K562 (cell line): ENCODE measurements around the gene NFIC. TPM values are rescaled to one million over a fixed set of nuclear protein-coding genes. Genes with fewer than 3 reads are reported as not detected.

ENCODE experiments used
- ATAC-seq: fragments of 200-7000 bp; cut with Tn5 transposase; 3 replicates; pipeline ENCODE4 v1.9.1; 2020; ENCODE audit warnings: moderate library complexity
- BruUV-seq: library from RNA; stranded (reverse); fragments of 400-500 nt; replicated peaks from 2 replicates; lab custom pipeline; 2021; lab: Mats Ljungman, UMichigan
- CTCF ChIA-PET: fragments of 300-600 bp; formaldehyde crosslinking; extraction: SDS; loops from one replicate; lab custom pipeline; 2021; ENCODE audit warnings: low intra/inter-chr PET ratio; lab: Yijun Ruan, JAX
- POLR2A ChIA-PET: fragments of 300-600, 350-650 bp; sonication (Branson Sonifier 250); formaldehyde crosslinking; extraction: SDS; loops from one replicate; lab custom pipeline; 2021; ENCODE audit warnings: antibody characterized with exemption, inconsistent platforms; lab: Yijun Ruan, JAX
- DNase-seq, 4 experiments: peaks; one replicate each; pipeline versions ENCODE4 v3.0.0 to v3.0.0-alpha.2; 2011 to 2018; ENCODE audit warnings: low spot score in 3 of 4, mixed read lengths in 3 of 4; ENCODE audit errors: extremely low read depth in 1 of 4
- FAIRE-seq: peaks from 2 replicates; lab custom pipeline; 2011; peaks lifted over from hg19 to GRCh38; lab: Jason Lieb, UNC
- H2AFZ ChIP-seq: 2 replicates; pipeline ENCODE4 v1.6.0; 2011; ENCODE audit warnings: low read depth, low read length, control low read depth, inconsistent platforms
- H3K27ac ChIP-seq: fragments of 200-600 bp; 3 replicates; pipeline ENCODE4 v1.8.0; 2011; ENCODE audit warnings: low read depth, mild to moderate bottlenecking, control low read depth, inconsistent platforms, low read length, moderate library complexity, mixed read lengths; ENCODE audit errors: extremely low read depth
- H3K27me3 ChIP-seq, 2 experiments: fragments of 300-600 bp in 1 of 2; 2 replicates in 1 of 2; 3 replicates in 1 of 2; pipeline versions ENCODE4 v1.6.0 to v1.8.0; 2011; ENCODE audit warnings: inconsistent platforms in 2 of 2, low read length in 2 of 2, mild to moderate bottlenecking in 1 of 2, mixed read lengths in 1 of 2, moderate library complexity in 1 of 2; ENCODE audit not compliant: control insufficient read depth in 2 of 2, insufficient read depth in 2 of 2
- H3K36me3 ChIP-seq: fragments of 300-600 bp; 3 replicates; pipeline ENCODE4 v1.8.0; 2011; ENCODE audit warnings: mild to moderate bottlenecking, low read length, inconsistent platforms; ENCODE audit not compliant: control insufficient read depth, insufficient read depth
- H3K4me1 ChIP-seq, 2 experiments: fragments of 200-600 bp in 1 of 2; replicated peaks in 1 of 2; 2 replicates in 1 of 2; 3 replicates in 1 of 2; pipeline versions ENCODE4 v1.5.1 to v1.8.0; 2011; ENCODE audit warnings: inconsistent platforms in 2 of 2, low read length in 2 of 2, mild to moderate bottlenecking in 1 of 2, mixed read lengths in 1 of 2, moderate library complexity in 1 of 2; ENCODE audit not compliant: control insufficient read depth in 2 of 2, insufficient read depth in 2 of 2
- H3K4me2 ChIP-seq: 2 replicates; pipeline ENCODE4 v1.6.1; 2011; ENCODE audit warnings: low read length, control low read depth, inconsistent platforms, mixed read lengths; ENCODE audit not compliant: insufficient read depth
- H3K4me3 ChIP-seq: fragments of 200-600 bp; sonication (generic), shearing (Covaris generic); 2 replicates; pipeline ENCODE4 v1.5.1; 2016; ENCODE audit warnings: control low read depth, inconsistent platforms
- H3K79me2 ChIP-seq: fragments of 200-600 bp; 3 replicates; pipeline ENCODE4 v1.8.0; 2011; ENCODE audit warnings: low read length, inconsistent platforms; ENCODE audit not compliant: control insufficient read depth, insufficient read depth
- H3K9ac ChIP-seq, 2 experiments: 2 replicates each; pipeline versions ENCODE4 v1.6.0 to v1.6.1; 2011; ENCODE audit warnings: low read depth in 2 of 2, low read length in 2 of 2, control low read depth in 1 of 2, inconsistent platforms in 1 of 2, mild to moderate bottlenecking in 1 of 2, mixed read lengths in 1 of 2; ENCODE audit not compliant: insufficient read depth in 1 of 2
- H3K9me1 ChIP-seq: one replicate; pipeline ENCODE4 v1.6.0; 2011; ENCODE audit warnings: inconsistent platforms, mild to moderate bottlenecking, low read length, moderate library complexity; ENCODE audit not compliant: control insufficient read depth, insufficient read depth
- H3K9me3 ChIP-seq: replicated peaks from 2 replicates; pipeline ENCODE4 v1.5.1; 2011; ENCODE audit warnings: low read depth, low read length, inconsistent platforms; ENCODE audit not compliant: control insufficient read depth, insufficient read depth
- H4K20me1 ChIP-seq: replicated peaks from 2 replicates; pipeline ENCODE4 v1.6.1; 2011; ENCODE audit warnings: low read length, inconsistent platforms, mixed read lengths; ENCODE audit not compliant: control insufficient read depth, insufficient read depth
- CBX5 ChIP-seq: IDR thresholded peaks from 2 replicates; pipeline ENCODE4 v1.6.1; 2014; ENCODE audit warnings: low read depth, borderline replicate concordance
- ETS1 ChIP-seq: conservative IDR thresholded peaks from 2 replicates; pipeline ENCODE4 v1.6.1; 2011; ENCODE audit warnings: low read depth, mild to moderate bottlenecking, low read length; ENCODE audit not compliant: control insufficient read depth
- GTF3C2 ChIP-seq: IDR thresholded peaks from 3 replicates; pipeline ENCODE4 v1.6.1; 2011; ENCODE audit warnings: borderline replicate concordance, mild to moderate bottlenecking, moderate library complexity; ENCODE audit not compliant: insufficient read length; ENCODE audit errors: extremely low read depth
- RFX7 ChIP-seq: fragments of 250-450 bp; sonication (Bioruptor Pico); IDR thresholded peaks from 2 replicates; pipeline ENCODE4 v1.5.1; 2021; ENCODE audit warnings: mild to moderate bottlenecking
- WGBS: fragments of 100-300 bp; shearing (Covaris generic); methylation state at CpG from one replicate; pipeline ENCODE4 v1.1.6; 2016; ENCODE audit warnings: low coverage, mixed read lengths; ENCODE audit not compliant: insufficient coverage; ENCODE audit errors: missing lambda C conversion rate; 5-methylcytosine and 5-hydroxymethylcytosine counted together
- in situ Hi-C: fragments of 300-500 bp; cut with MboI; formaldehyde crosslinking; loops from 4 replicates; pipeline ENCODE4 v1.15.0; 2018; ENCODE audit warnings: inconsistent platforms, mixed read lengths
- intact Hi-C: fragments of 100-400 bp; cut with micrococcal nuclease; formaldehyde crosslinking; loops from 2 replicates; pipeline ENCODE4 v1.14.2; 2022
- polyA plus RNA-seq, 8 experiments: library from polyadenylated mRNA; depleted of rRNA in 4 of 8; stranded (reverse) in 5 of 8; unstranded in 3 of 8; fragments of >200 nt; fragmentation: Nextera tagmentation in 2 of 8; fragmentation: Illumina TruSeq in 1 of 8; extraction: Ambion mirVana in 2 of 8; extraction: Trizol in 1 of 8; gene quantifications; 2 replicates each; pipeline versions ENCODE4 v1.2.1 to v1.2.3, GENCODE V29; 2011 to 2014; ENCODE audit warnings: inconsistent platforms in 1 of 8, missing spikeins in 1 of 8
- total RNA-seq, 7 experiments: library from RNA; depleted of rRNA in 6 of 7; stranded (reverse); fragments of >200 nt in 6 of 7; fragmentation: Illumina TruSeq in 2 of 7; extraction: Trizol in 2 of 7; gene quantifications; 2 replicates each; pipeline versions ENCODE4 v1.2.1 to v1.2.3, GENCODE V29; 2011 to 2021; ENCODE audit warnings: low replicate concordance in 1 of 7

The NFIC gene
- total and polyA plus RNA-seq, 9 of the 15 experiments (the other 6 are each of a cell fraction or from before 2014, with no cell fraction given), result 0.71 to 62.1 (median 6.9) TPM

- H3K4me3 ChIP-seq, result no peak overlapping the region; the same call in 1 of the 2 replicates
- BruUV-seq, result no TSS peak
- no peak overlapping the region for H2AFZ ChIP-seq
- ChIA-PET CTCF (no interaction called here), POLR2A (interaction anchor here (0.5 to 1.6 kb wide), 7 partner anchors 10 to 322 kb away, joined by 3 to 5 read pairs (median 4); no protein-coding TSS in a partner anchor)
- TF ChIP-seq RFX7 (CRISPR knock-in tag) (no peak), ETS1 (0 out of 2 replicates have a peak, but pooled peaks have one; percentile 1), GTF3C2 (no peak), CBX5 (0 out of 2 replicates have a peak, but pooled peaks have one; percentile 9)
- H3K9me3 ChIP-seq, result no peaks in the 10 kb centered on the region
- H3K4me1 ChIP-seq, result peaks cover 55 to 83% of the 10 kb centered on the region in 2 experiments
- H3K27ac ChIP-seq, result peak overlapping the region; percentile 74; the same call in 2 of the 3 replicates
- peak overlapping the region; percentile 64; the same call in 1 of the 2 replicates for H3K4me2 ChIP-seq
- 57% methylated on average over 6 of the region's 6 CpGs for WGBS
- peaks cover 48% of the 10 kb centered on the region; the same call in 2 of the 3 replicates for H3K36me3 ChIP-seq
- H3K9me1 ChIP-seq, result peaks cover 13% of the 10 kb centered on the region
- peaks cover 95% of the 10 kb centered on the region for H3K79me2 ChIP-seq
- H3K27me3 ChIP-seq, result no peaks in the 10 kb centered on the region; a peak in 1 of 5 replicates
- ATAC-seq (no peak), FAIRE-seq (no peak), DNase-seq (no peak)
- in situ Hi-C loops (no loop called here), intact Hi-C loops (no loop called here)
- peak overlapping the region; percentile 18 to 88; a peak in 3 of 4 replicates for H3K9ac ChIP-seq
- peaks cover 59% of the 10 kb centered on the region for H4K20me1 ChIP-seq
Observed at GRCh38 chr19:3373971-3374368, 7.6 kb downstream of the NFIC start.
